GM18951 (cell line): ENCODE measurements around the gene IQCM.
"Not testable (repeated sequence)": the region's sequence is repeated elsewhere in the genome, so short reads cannot be mapped to it uniquely, and the experiment has no call there.

Experiments
- POLR2A ChIP-seq: IDR thresholded peaks from 4 replicates; pipeline ENCODE4 v1.6.1; 2011; ENCODE audit warnings: mild to moderate bottlenecking; ENCODE audit not compliant: insufficient read length, insufficient read depth; ENCODE audit errors: extremely low read depth
- in situ Hi-C: fragments of 300-500 bp; cut with MboI; formaldehyde crosslinking; loops from one replicate; pipeline ENCODE4 v1.12.0; 2022; ENCODE audit warnings: low sequenced_read_pairs, mixed read lengths, inconsistent platforms; ENCODE audit not compliant: unreplicated experiment

Gene IQCM

DNA sequence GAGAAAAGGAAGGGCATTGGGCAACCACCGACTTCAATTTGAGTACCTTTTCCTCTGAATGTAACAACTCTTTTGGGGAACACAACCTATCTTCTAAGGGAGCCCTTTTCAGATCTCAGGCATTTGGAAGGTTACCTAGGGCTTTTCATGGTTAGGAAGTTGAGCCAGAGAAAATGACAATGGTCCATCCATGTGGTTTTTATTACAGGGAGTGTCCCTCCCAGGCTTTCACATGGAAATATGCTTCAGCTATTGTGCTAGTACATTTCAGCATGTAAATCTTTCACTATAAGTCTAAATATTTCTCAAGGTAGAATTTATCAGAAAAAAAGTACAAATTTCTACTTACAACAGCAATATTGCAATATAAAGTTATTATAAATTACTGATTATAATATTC lies 259.8 kb downstream of the IQCM start:
- in situ Hi-C loops = no loop called here
- no peak for TF ChIP-seq POLR2A

- no peak for TF ChIP-seq POLR2A
- in situ Hi-C loops = no loop called here
Measured at GRCh38 chr4:149555146-149555545, 260.5 kb downstream of the IQCM start.

- in situ Hi-C loops = no loop called here
- TF ChIP-seq POLR2A = no peak
Measured at GRCh38 chr4:149553959-149554520, 261.6 kb downstream of the IQCM start.

DNA sequence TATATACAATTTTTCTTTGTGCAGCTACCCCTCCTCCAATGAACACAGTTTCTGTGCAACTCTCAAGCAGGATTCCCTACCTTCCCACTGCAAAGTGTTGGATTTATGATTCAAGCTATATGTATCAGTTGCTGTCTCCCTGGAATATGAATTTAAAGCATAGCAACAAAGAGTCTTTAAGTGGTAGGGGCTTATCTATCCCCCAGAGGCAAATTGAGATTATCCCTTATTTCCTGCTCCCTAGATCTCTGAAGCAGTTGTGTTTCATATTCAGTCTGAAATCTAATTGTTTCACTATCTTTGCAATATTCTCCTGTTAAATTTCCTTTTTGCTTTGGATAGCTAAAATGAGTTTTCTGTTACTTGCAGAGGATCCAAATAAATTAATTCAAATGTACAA lies 263.0 kb downstream of the IQCM start:
- in situ Hi-C loops = no loop called here
- no peak for TF ChIP-seq POLR2A

DNA sequence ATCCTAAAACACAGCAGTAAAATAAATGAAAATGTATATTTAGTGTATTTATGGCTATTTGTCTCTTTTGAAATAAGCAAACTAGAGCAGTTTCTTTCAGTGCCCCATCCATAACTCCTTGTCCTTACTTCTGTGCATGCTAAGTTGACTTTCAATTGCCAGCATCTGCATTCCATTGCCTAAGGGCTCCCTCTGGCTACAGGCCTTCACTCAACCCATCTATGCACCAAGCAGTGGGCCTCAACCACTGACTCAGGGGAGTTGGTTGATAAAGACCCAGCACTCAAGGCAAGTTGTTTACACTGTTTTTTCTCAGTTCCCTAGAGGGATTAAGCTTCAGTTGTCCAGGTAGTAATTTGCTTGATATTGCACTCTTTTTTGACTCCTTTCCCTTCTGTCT lies 265.7 kb downstream of the IQCM start:
- in situ Hi-C loops = no loop called here
- no peak for TF ChIP-seq POLR2A

GRCh38 chr4:149534779-149535178 lies 280.9 kb downstream of the IQCM start:
- no peak for TF ChIP-seq POLR2A
- in situ Hi-C loops = no loop called here

DNA sequence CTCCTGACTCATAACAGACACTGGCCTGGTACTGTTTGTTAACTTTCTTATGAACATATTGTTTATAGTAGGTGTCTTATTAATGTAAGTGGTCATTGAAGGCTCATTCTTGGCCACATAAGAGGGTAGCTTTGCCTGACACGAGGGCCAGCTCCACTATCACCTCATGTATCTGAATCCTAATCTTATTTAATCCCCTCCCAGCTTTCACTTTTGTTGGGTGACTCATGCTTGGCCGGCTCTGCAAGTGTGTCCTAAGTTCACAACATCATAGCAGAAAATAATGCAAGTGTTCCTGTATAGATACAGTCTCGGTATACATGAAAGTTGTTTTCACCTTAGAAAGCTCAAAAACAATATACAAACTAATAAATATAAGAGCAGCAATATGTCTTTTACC lies 283.8 kb downstream of the IQCM start:
- no peak for TF ChIP-seq POLR2A
- in situ Hi-C loops = no loop called here

DNA sequence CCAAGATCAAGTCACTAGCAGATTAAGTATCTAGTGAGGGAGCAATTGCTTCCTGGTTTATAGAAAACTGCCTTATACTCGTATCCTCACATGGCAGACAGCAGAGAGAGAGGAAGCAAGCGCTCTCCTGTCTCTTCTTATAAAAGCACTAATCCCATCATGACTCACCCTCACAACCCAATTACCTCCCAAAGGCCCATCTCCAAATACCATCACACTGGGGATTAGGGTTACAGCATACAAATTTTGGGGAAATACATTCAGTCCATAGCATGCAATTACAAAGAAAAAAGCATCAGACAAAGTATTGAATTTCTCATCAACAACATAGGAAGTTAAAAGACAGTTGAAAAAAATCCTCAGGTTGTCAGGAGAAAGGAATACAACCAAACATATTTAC lies 292.6 kb downstream of the IQCM start:
- in situ Hi-C loops = no loop called here
- no peak for TF ChIP-seq POLR2A

GRCh38 chr4:149521611-149522425 lies 293.8 kb downstream of the IQCM start:
- TF ChIP-seq POLR2A = no peak
- in situ Hi-C loops = no loop called here

DNA sequence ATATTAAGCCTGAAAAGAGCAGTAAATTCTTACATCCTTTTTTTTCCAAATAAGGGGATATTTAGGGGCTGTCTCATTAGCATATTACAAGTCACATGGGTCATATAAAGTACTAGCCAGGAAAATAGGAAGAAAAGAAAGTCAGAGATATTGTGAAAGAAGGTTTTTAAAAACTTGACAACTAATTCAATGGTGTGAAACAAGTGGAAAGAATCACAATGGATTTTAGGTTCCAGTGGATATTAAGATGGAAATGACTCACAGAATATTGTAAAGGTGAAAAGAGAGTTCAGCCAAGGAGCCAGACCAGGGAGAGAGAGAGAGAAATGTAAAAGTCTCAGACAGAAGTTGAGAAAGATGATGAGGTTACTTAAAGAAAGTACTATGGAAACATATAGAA lies 297.2 kb downstream of the IQCM start:
- in situ Hi-C loops = no loop called here
- TF ChIP-seq POLR2A = no peak

GRCh38 chr4:149513081-149513480 lies 302.6 kb downstream of the IQCM start:
- no peak for TF ChIP-seq POLR2A
- in situ Hi-C loops = no loop called here

DNA sequence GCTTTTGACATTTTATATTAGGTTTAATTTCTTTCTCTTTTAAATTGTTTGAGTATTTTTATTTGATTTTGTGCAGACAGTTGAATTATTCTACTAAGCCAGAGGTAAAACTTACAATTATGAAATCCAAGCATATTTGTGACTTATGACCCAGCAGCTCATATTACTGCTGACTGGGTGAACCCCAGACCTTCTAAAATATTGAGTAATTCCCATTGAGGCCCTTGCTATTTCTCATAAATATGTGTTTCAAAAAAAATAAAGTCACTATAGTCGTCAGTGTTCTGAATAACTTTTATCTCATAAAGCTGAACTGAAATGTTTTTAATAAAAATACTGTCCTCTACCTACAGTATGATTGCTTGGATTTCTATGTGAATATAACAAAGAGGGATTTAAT lies 303.1 kb downstream of the IQCM start:
- in situ Hi-C loops = no loop called here
- no peak for TF ChIP-seq POLR2A

- TF ChIP-seq POLR2A = no peak
- in situ Hi-C loops = no loop called here
Measured at GRCh38 chr4:149511558-149512298, 303.9 kb downstream of the IQCM start.

- in situ Hi-C loops = not testable (repeated sequence)
Measured at GRCh38 chr4:149507309-149507708, 308.3 kb downstream of the IQCM start.

GRCh38 chr4:149500806-149501205 lies 314.8 kb downstream of the IQCM start:
- in situ Hi-C loops = no loop called here
- no peak for TF ChIP-seq POLR2A
